Measurements from ENCODE around the gene ZNF148. TPM values are rescaled to one million over a fixed set of nuclear protein-coding genes. Genes with fewer than 3 reads are reported as not detected.

Gene ZNF148
- total RNA-seq, 2 experiments from 2014 or later: 30.9 to 34.0 TPM

GRCh38 chr3:125332504-125332903, 42.6 kb downstream of the ZNF148 start:
- Mint-ChIP-seq H3K4me3 (no peak overlapping the region), H3K9me3 (peaks cover 2% of the 10 kb centered on the region), H3K27ac (peak overlapping the region; percentile 49), H3K4me1 (ENCODE audit: low read depth) (peaks cover 45% of the 10 kb centered on the region), H3K27me3 (no peaks in the 10 kb centered on the region), H3K36me3 (ENCODE audit: low read depth) (peaks cover 53% of the 10 kb centered on the region)
- H3K36me3 ChIP-seq (ENCODE audit: insufficient read depth, low read length): peaks cover 6% of the 10 kb centered on the region
- H3K4me1 ChIP-seq (ENCODE audit: insufficient read depth, low read length): no peaks in the 10 kb centered on the region
- H3K27me3 ChIP-seq (ENCODE audit: control insufficient read depth in 1 of 2, insufficient read depth in 2 of 2, low read length in 2 of 2): no peaks in the 10 kb centered on the region
- DNase-seq (no peak), ATAC-seq (ENCODE audit: poor library complexity) (peak; percentile 46)
- H3K4me3 ChIP-seq (ENCODE audit: low read length): no peak overlapping the region
- TF ChIP-seq CTCF (IDR thresholded peaks at IDR 0.05): no peak
- POLR2A ChIA-PET: no interaction called here
- intact Hi-C loops (cut with DNase I, micrococcal nuclease): loop anchor here in 1 of 2 experiments (5.0 kb wide), 1 partner anchor 40 kb away; no protein-coding TSS in a partner anchor
- H3K9me3 ChIP-seq (ENCODE audit: control insufficient read depth in 1 of 2, insufficient read depth in 1 of 2, low read length in 2 of 2): no peaks in the 10 kb centered on the region
- no peak overlapping the region for H3K27ac ChIP-seq (ENCODE audit: low read depth in 1 of 2, low read length in 2 of 2)
- CTCF ChIA-PET: no interaction called here

GRCh38 chr3:125331243-125331642, 43.9 kb downstream of the ZNF148 start:
- POLR2A ChIA-PET: no interaction called here
- no peak for TF ChIP-seq CTCF (IDR thresholded peaks at IDR 0.05)
- DNase-seq: no peak
- Mint-ChIP-seq H3K9me3 (peaks cover 2% of the 10 kb centered on the region), H3K27ac (no peak overlapping the region), H3K36me3 (ENCODE audit: low read depth) (peaks cover 63% of the 10 kb centered on the region), H3K4me3 (no peak overlapping the region), H3K4me1 (ENCODE audit: low read depth) (peaks cover 40% of the 10 kb centered on the region), H3K27me3 (no peaks in the 10 kb centered on the region)
- Histone ChIP-seq H3K4me1 (ENCODE audit: insufficient read depth, low read length) (no peaks in the 10 kb centered on the region), H3K4me3 (ENCODE audit: low read length) (no peak overlapping the region), H3K27me3 (ENCODE audit: control insufficient read depth in 1 of 2, insufficient read depth in 2 of 2, low read length in 2 of 2) (no peaks in the 10 kb centered on the region), H3K27ac (ENCODE audit: low read depth in 1 of 2, low read length in 2 of 2) (no peak overlapping the region), H3K9me3 (ENCODE audit: control insufficient read depth in 1 of 2, insufficient read depth in 1 of 2, low read length in 2 of 2) (peaks cover 0 to under 1% of the 10 kb centered on the region in 2 experiments), H3K36me3 (ENCODE audit: insufficient read depth, low read length) (peaks cover 15% of the 10 kb centered on the region)
- CTCF ChIA-PET: no interaction called here
- intact Hi-C loops (cut with DNase I, micrococcal nuclease): loop anchor here in 1 of 2 experiments (5.0 kb wide), 1 partner anchor 41 kb away; no protein-coding TSS in a partner anchor
- no peak for ATAC-seq (ENCODE audit: poor library complexity)

GRCh38 chr3:125326957-125327356, 48.2 kb downstream of the ZNF148 start:
- H3K27me3 Mint-ChIP-seq: no peaks in the 10 kb centered on the region
- ATAC-seq (ENCODE audit: poor library complexity) (no peak), DNase-seq (no peak)
- Histone ChIP-seq H3K4me3 (ENCODE audit: low read length) (no peak overlapping the region), H3K9me3 (ENCODE audit: control insufficient read depth in 1 of 2, insufficient read depth in 1 of 2, low read length in 2 of 2) (peaks cover 4 to 11% of the 10 kb centered on the region in 2 experiments), H3K27me3 (ENCODE audit: control insufficient read depth in 1 of 2, insufficient read depth in 2 of 2, low read length in 2 of 2) (no peaks in the 10 kb centered on the region), H3K27ac (ENCODE audit: low read depth in 1 of 2, low read length in 2 of 2) (no peak overlapping the region), H3K4me1 (ENCODE audit: insufficient read depth, low read length) (no peaks in the 10 kb centered on the region), H3K36me3 (ENCODE audit: insufficient read depth, low read length) (peaks cover 30% of the 10 kb centered on the region)
- H3K4me1 Mint-ChIP-seq (ENCODE audit: low read depth): peaks cover 13% of the 10 kb centered on the region
- POLR2A ChIA-PET: no interaction called here
- TF ChIP-seq CTCF (IDR thresholded peaks at IDR 0.05): no peak
- H3K9me3 Mint-ChIP-seq: peaks cover 2% of the 10 kb centered on the region
- no peak overlapping the region for H3K4me3 Mint-ChIP-seq
- CTCF ChIA-PET: no interaction called here
- no peak overlapping the region for H3K27ac Mint-ChIP-seq
- peaks cover 90% of the 10 kb centered on the region for H3K36me3 Mint-ChIP-seq (ENCODE audit: low read depth)
- intact Hi-C loops (cut with DNase I, micrococcal nuclease): no loop called here

All from CD4-positive, alpha-beta T cell (primary cell).